K562 (cell line): ENCODE measurements around the gene PRM2. TPM values are rescaled to one million over a fixed set of nuclear protein-coding genes. Genes with fewer than 3 reads are reported as not detected.

ENCODE experiments used
- ATAC-seq: fragments of 200-7000 bp; cut with Tn5 transposase; 3 replicates; pipeline ENCODE4 v1.9.1; 2020; ENCODE audit warnings: moderate library complexity
- BruUV-seq: library from RNA; stranded (reverse); fragments of 400-500 nt; replicated peaks from 2 replicates; lab custom pipeline; 2021; lab: Mats Ljungman, UMichigan
- CTCF ChIA-PET: fragments of 300-600 bp; formaldehyde crosslinking; extraction: SDS; loops from one replicate; lab custom pipeline; 2021; ENCODE audit warnings: low intra/inter-chr PET ratio; lab: Yijun Ruan, JAX
- POLR2A ChIA-PET: fragments of 300-600, 350-650 bp; sonication (Branson Sonifier 250); formaldehyde crosslinking; extraction: SDS; loops from one replicate; lab custom pipeline; 2021; ENCODE audit warnings: antibody characterized with exemption, inconsistent platforms; lab: Yijun Ruan, JAX
- DNase-seq, 4 experiments: peaks; one replicate each; pipeline versions ENCODE4 v3.0.0 to v3.0.0-alpha.2; 2011 to 2018; ENCODE audit warnings: low spot score in 3 of 4, mixed read lengths in 3 of 4; ENCODE audit errors: extremely low read depth in 1 of 4
- FAIRE-seq: peaks from 2 replicates; lab custom pipeline; 2011; peaks lifted over from hg19 to GRCh38; lab: Jason Lieb, UNC
- H2AFZ ChIP-seq: 2 replicates; pipeline ENCODE4 v1.6.0; 2011; ENCODE audit warnings: low read depth, low read length, control low read depth, inconsistent platforms
- H3K27ac ChIP-seq: fragments of 200-600 bp; 3 replicates; pipeline ENCODE4 v1.8.0; 2011; ENCODE audit warnings: low read depth, mild to moderate bottlenecking, control low read depth, inconsistent platforms, low read length, moderate library complexity, mixed read lengths; ENCODE audit errors: extremely low read depth
- H3K27me3 ChIP-seq, 2 experiments: fragments of 300-600 bp in 1 of 2; 2 replicates in 1 of 2; 3 replicates in 1 of 2; pipeline versions ENCODE4 v1.6.0 to v1.8.0; 2011; ENCODE audit warnings: inconsistent platforms in 2 of 2, low read length in 2 of 2, mild to moderate bottlenecking in 1 of 2, mixed read lengths in 1 of 2, moderate library complexity in 1 of 2; ENCODE audit not compliant: control insufficient read depth in 2 of 2, insufficient read depth in 2 of 2
- H3K36me3 ChIP-seq: fragments of 300-600 bp; 3 replicates; pipeline ENCODE4 v1.8.0; 2011; ENCODE audit warnings: mild to moderate bottlenecking, low read length, inconsistent platforms; ENCODE audit not compliant: control insufficient read depth, insufficient read depth
- H3K4me1 ChIP-seq, 2 experiments: fragments of 200-600 bp in 1 of 2; replicated peaks in 1 of 2; 2 replicates in 1 of 2; 3 replicates in 1 of 2; pipeline versions ENCODE4 v1.5.1 to v1.8.0; 2011; ENCODE audit warnings: inconsistent platforms in 2 of 2, low read length in 2 of 2, mild to moderate bottlenecking in 1 of 2, mixed read lengths in 1 of 2, moderate library complexity in 1 of 2; ENCODE audit not compliant: control insufficient read depth in 2 of 2, insufficient read depth in 2 of 2
- H3K4me2 ChIP-seq: 2 replicates; pipeline ENCODE4 v1.6.1; 2011; ENCODE audit warnings: low read length, control low read depth, inconsistent platforms, mixed read lengths; ENCODE audit not compliant: insufficient read depth
- H3K4me3 ChIP-seq: fragments of 200-600 bp; sonication (generic), shearing (Covaris generic); 2 replicates; pipeline ENCODE4 v1.5.1; 2016; ENCODE audit warnings: control low read depth, inconsistent platforms
- H3K79me2 ChIP-seq: fragments of 200-600 bp; 3 replicates; pipeline ENCODE4 v1.8.0; 2011; ENCODE audit warnings: low read length, inconsistent platforms; ENCODE audit not compliant: control insufficient read depth, insufficient read depth
- H3K9ac ChIP-seq, 2 experiments: 2 replicates each; pipeline versions ENCODE4 v1.6.0 to v1.6.1; 2011; ENCODE audit warnings: low read depth in 2 of 2, low read length in 2 of 2, control low read depth in 1 of 2, inconsistent platforms in 1 of 2, mild to moderate bottlenecking in 1 of 2, mixed read lengths in 1 of 2; ENCODE audit not compliant: insufficient read depth in 1 of 2
- H3K9me1 ChIP-seq: one replicate; pipeline ENCODE4 v1.6.0; 2011; ENCODE audit warnings: inconsistent platforms, mild to moderate bottlenecking, low read length, moderate library complexity; ENCODE audit not compliant: control insufficient read depth, insufficient read depth
- H3K9me3 ChIP-seq: replicated peaks from 2 replicates; pipeline ENCODE4 v1.5.1; 2011; ENCODE audit warnings: low read depth, low read length, inconsistent platforms; ENCODE audit not compliant: control insufficient read depth, insufficient read depth
- H4K20me1 ChIP-seq: replicated peaks from 2 replicates; pipeline ENCODE4 v1.6.1; 2011; ENCODE audit warnings: low read length, inconsistent platforms, mixed read lengths; ENCODE audit not compliant: control insufficient read depth, insufficient read depth
- CAMTA2 ChIP-seq: fragments of 250-450 bp; sonication (Bioruptor Pico); conservative IDR thresholded peaks from 2 replicates; pipeline ENCODE4 v1.5.1; 2022
- FOXA3 ChIP-seq, 2 experiments: fragments of 450-650 bp in 1 of 2; sonication (generic) in 1 of 2; formaldehyde crosslinking; IDR thresholded peaks in 1 of 2; conservative IDR thresholded peaks in 1 of 2; 2 replicates each; pipeline versions ENCODE4 v1.4.0 to v1.8.0; 2020 to 2022; ENCODE audit warnings: mild to moderate bottlenecking in 2 of 2, missing genetic modification reagents in 1 of 2
- HDGF ChIP-seq: fragments of 450-650 bp; IDR thresholded peaks from 2 replicates; pipeline ENCODE4 v1.6.1; 2016
- ILF3 ChIP-seq: fragments of 450-650 bp; IDR thresholded peaks from 2 replicates; pipeline ENCODE4 v1.6.1; 2018; ENCODE audit warnings: antibody characterized with exemption, mild to moderate bottlenecking, moderate library complexity, borderline replicate concordance
- KAT8 ChIP-seq: fragments of 450-650 bp; IDR thresholded peaks from 2 replicates; pipeline ENCODE4 v1.6.1; 2016; ENCODE audit warnings: low read depth, mild to moderate bottlenecking
- MAFF ChIP-seq: IDR thresholded peaks from 2 replicates; pipeline ENCODE4 v1.6.1; 2012; ENCODE audit warnings: low read length, improper control_type of control experiment
- NFIC ChIP-seq: fragments of 450-650 bp; IDR thresholded peaks from 2 replicates; pipeline ENCODE4 v1.6.1; 2017; ENCODE audit warnings: mild to moderate bottlenecking, inconsistent platforms
- NFIX ChIP-seq: fragments of 250-450 bp; sonication (Bioruptor Pico); IDR thresholded peaks from 2 replicates; pipeline ENCODE4 v1.4.0; 2020; ENCODE audit warnings: low read depth, mild to moderate bottlenecking, moderate library complexity
- NRF1 ChIP-seq, 2 experiments: fragments of 450-650 bp; IDR thresholded peaks in 1 of 2; conservative IDR thresholded peaks in 1 of 2; 2 replicates each; pipeline ENCODE4 v1.6.1; 2014; ENCODE audit warnings: mild to moderate bottlenecking in 2 of 2
- PTTG1 ChIP-seq: fragments of 450-650 bp; IDR thresholded peaks from 2 replicates; pipeline ENCODE4 v1.6.1; 2016; ENCODE audit warnings: low read depth, mild to moderate bottlenecking, missing genetic modification characterization, missing compliant biosample characterization
- RBM25 ChIP-seq: fragments of 200-400 bp; formaldehyde crosslinking; IDR thresholded peaks from 2 replicates; pipeline ENCODE4 v1.6.1; 2018; ENCODE audit warnings: low read length, low read depth, moderate library complexity; ENCODE audit not compliant: severe bottlenecking
- SMAD1 ChIP-seq: fragments of 150-350 bp; IDR thresholded peaks from 2 replicates; pipeline ENCODE4 v1.6.1; 2014; ENCODE audit warnings: low read length, low read depth; ENCODE audit not compliant: partially characterized antibody
- SMAD4 ChIP-seq: fragments of 250-450 bp; sonication (Bioruptor Pico); conservative IDR thresholded peaks from 2 replicates; pipeline ENCODE4 v1.8.0; 2021; ENCODE audit warnings: inconsistent platforms, mild to moderate bottlenecking, moderate library complexity
- SP2 ChIP-seq: IDR thresholded peaks from 2 replicates; pipeline ENCODE4 v1.6.1; 2011; ENCODE audit warnings: mild to moderate bottlenecking, low read depth, low read length, moderate library complexity; ENCODE audit not compliant: poor library complexity, severe bottlenecking; ENCODE audit errors: extremely low read depth
- TSC22D4 ChIP-seq: fragments of 450-650 bp; IDR thresholded peaks from 2 replicates; pipeline ENCODE4 v1.6.1; 2016; ENCODE audit warnings: missing genetic modification characterization, missing biosample characterization, control low read depth
- YY1 ChIP-seq, 3 experiments: IDR thresholded peaks; 2 replicates each; pipeline ENCODE4 v1.6.1; 2011; ENCODE audit warnings: low read length in 2 of 3, mild to moderate bottlenecking in 2 of 3, moderate library complexity in 2 of 3, borderline replicate concordance in 1 of 3, control low read depth in 1 of 3, low read depth in 1 of 3; ENCODE audit not compliant: insufficient read depth in 3 of 3, insufficient replicate concordance in 2 of 3, control insufficient read depth in 1 of 3, insufficient read length in 1 of 3; ENCODE audit errors: extremely low read depth in 1 of 3
- ZKSCAN8 ChIP-seq: fragments of 200-800 bp; sonication (Bioruptor generic); IDR thresholded peaks from 2 replicates; pipeline ENCODE4 v1.6.1; 2016; ENCODE audit warnings: missing genetic modification characterization, missing compliant biosample characterization
- WGBS: fragments of 100-300 bp; shearing (Covaris generic); methylation state at CpG from one replicate; pipeline ENCODE4 v1.1.6; 2016; ENCODE audit warnings: low coverage, mixed read lengths; ENCODE audit not compliant: insufficient coverage; ENCODE audit errors: missing lambda C conversion rate; 5-methylcytosine and 5-hydroxymethylcytosine counted together
- in situ Hi-C: fragments of 300-500 bp; cut with MboI; formaldehyde crosslinking; loops from 4 replicates; pipeline ENCODE4 v1.15.0; 2018; ENCODE audit warnings: inconsistent platforms, mixed read lengths
- intact Hi-C: fragments of 100-400 bp; cut with micrococcal nuclease; formaldehyde crosslinking; loops from 2 replicates; pipeline ENCODE4 v1.14.2; 2022
- polyA plus RNA-seq, 8 experiments: library from polyadenylated mRNA; depleted of rRNA in 4 of 8; stranded (reverse) in 5 of 8; unstranded in 3 of 8; fragments of >200 nt; fragmentation: Nextera tagmentation in 2 of 8; fragmentation: Illumina TruSeq in 1 of 8; extraction: Ambion mirVana in 2 of 8; extraction: Trizol in 1 of 8; gene quantifications; 2 replicates each; pipeline versions ENCODE4 v1.2.1 to v1.2.3, GENCODE V29; 2011 to 2014; ENCODE audit warnings: inconsistent platforms in 1 of 8, missing spikeins in 1 of 8
- total RNA-seq, 7 experiments: library from RNA; depleted of rRNA in 6 of 7; stranded (reverse); fragments of >200 nt in 6 of 7; fragmentation: Illumina TruSeq in 2 of 7; extraction: Trizol in 2 of 7; gene quantifications; 2 replicates each; pipeline versions ENCODE4 v1.2.1 to v1.2.3, GENCODE V29; 2011 to 2021; ENCODE audit warnings: low replicate concordance in 1 of 7

Gene PRM2
- total and polyA plus RNA-seq, 9 of the 15 experiments (the other 6 are each of a cell fraction or from before 2014, with no cell fraction given) = not detected

DNA sequence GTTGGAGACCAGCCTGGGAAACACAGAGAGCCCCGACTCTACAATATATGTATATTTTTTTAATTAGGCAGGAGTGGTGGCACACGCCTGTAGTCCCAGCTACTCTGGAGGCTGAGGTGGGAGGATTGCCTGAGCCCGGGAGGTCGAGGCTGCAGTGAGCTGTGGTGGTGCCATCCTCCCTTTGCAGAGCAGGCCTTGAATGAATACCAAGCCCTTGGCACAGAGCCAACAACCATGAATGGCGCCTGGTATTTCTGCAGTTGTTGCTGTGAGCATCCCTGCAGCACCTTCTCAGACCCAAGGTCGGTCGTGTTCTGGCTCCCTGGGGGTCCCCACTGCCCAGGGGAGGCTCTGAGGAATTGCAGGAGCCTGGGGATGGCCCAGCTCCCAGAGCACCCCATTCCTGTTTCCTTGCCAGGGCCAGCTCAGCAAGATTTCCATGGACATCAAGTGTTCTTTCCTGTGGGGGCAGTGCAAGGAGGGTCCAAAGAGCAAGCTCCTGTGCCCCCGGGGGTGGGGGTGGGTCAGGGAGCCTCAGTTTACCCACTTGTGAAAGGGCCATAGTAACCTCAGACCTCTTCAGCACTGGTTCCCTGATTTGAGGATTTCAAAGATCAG lies 43.4 kb upstream of the PRM2 start:
- FAIRE-seq = no peak
- peaks cover 2% of the 10 kb centered on the region; the same call in 1 of the 2 replicates for H3K9me3 ChIP-seq
- H3K36me3 ChIP-seq = no peaks in the 10 kb centered on the region
- 11% methylated on average over 8 of the region's 8 CpGs for WGBS
- DNase-seq = peak in 1 of 4 experiments; percentile 29
- H3K4me2 ChIP-seq = no peak overlapping the region
- H3K79me2 ChIP-seq = no peaks in the 10 kb centered on the region
- no peaks in the 10 kb centered on the region for H4K20me1 ChIP-seq
- H3K27me3 ChIP-seq = no peaks in the 10 kb centered on the region; a peak in 1 of 5 replicates
- no peak overlapping the region for H3K4me3 ChIP-seq
- in situ Hi-C loops = no loop called here
- BruUV-seq = no TSS peak
- H3K9ac ChIP-seq = no peak overlapping the region
- peaks cover 0 to 9% of the 10 kb centered on the region in 2 experiments; a peak in 2 of 5 replicates for H3K4me1 ChIP-seq
- H3K9me1 ChIP-seq = no peaks in the 10 kb centered on the region
- TF ChIP-seq SMAD1 (peak; percentile 78), NFIC (peak; percentile 99), ILF3 (no peak), NFIX (peak; percentile 90)
- TF ChIP-seq, all 486 proteins: peak for 3
- intact Hi-C loops = no loop called here
- ChIA-PET CTCF (no interaction called here), POLR2A (interaction anchor here (0.6 to 1.1 kb wide), 2 partner anchors 21 kb away, joined by 3 to 5 read pairs; no protein-coding TSS in a partner anchor)
- Histone ChIP-seq H3K27ac (no peak overlapping the region), H2AFZ (no peak overlapping the region)
- ATAC-seq = no peak

DNA sequence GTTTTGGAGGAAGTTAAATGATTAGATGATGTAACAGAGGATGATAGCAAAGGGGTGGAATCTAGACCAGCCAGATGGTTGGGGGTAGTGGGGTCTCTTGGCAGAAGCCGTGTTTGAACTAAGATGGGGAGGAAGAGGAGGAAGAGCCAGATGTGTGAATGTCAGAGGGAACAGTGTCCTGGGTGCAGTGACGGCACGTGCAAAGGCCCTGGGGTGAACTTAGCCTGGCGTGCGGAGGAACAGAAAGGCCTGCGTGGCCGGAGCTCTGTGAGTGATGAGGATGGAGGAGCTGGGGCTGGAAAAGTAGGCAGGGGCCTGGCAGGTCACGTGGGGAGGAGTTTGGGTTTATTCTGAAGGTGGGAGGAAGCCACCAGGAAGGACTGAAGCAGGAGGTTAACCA lies 42.5 kb upstream of the PRM2 start:
- Histone ChIP-seq H3K9ac (no peak overlapping the region), H3K9me3 (peaks cover 2% of the 10 kb centered on the region; the same call in 1 of the 2 replicates), H3K4me2 (no peak overlapping the region), H3K4me3 (no peak overlapping the region), H3K36me3 (no peaks in the 10 kb centered on the region), H3K27me3 (no peaks in the 10 kb centered on the region), H3K4me1 (peaks cover 0 to 9% of the 10 kb centered on the region in 2 experiments; a peak in 2 of 5 replicates), H2AFZ (no peak overlapping the region), H3K9me1 (no peaks in the 10 kb centered on the region), H4K20me1 (no peaks in the 10 kb centered on the region), H3K79me2 (no peaks in the 10 kb centered on the region), H3K27ac (no peak overlapping the region)
- CTCF ChIA-PET = no interaction called here
- 53% methylated on average over 8 of the region's 8 CpGs for WGBS
- no peak for DNase-seq
- POLR2A ChIA-PET = interaction anchor here (1.1 kb wide), 1 partner anchor 21 kb away, joined by 3 read pairs; no protein-coding TSS in a partner anchor
- intact Hi-C loops = no loop called here
- no peak for ATAC-seq
- FAIRE-seq = no peak
- in situ Hi-C loops = no loop called here
- BruUV-seq = no TSS peak
- no peak for TF ChIP-seq KAT8
- TF ChIP-seq RBM25 = peak; percentile 28
- TF ChIP-seq SP2 = no peak
- no peak for TF ChIP-seq MAFF
- no peak for TF ChIP-seq FOXA3 (CRISPR knock-in tag; conservative IDR thresholded peaks at IDR 0.05 in 1 of 2, IDR thresholded peaks at IDR 0.05 in 1 of 2)
- TF ChIP-seq NRF1 (conservative IDR thresholded peaks at IDR 0.05 in 1 of 2, IDR thresholded peaks at IDR 0.05 in 1 of 2) = no peak
- no peak for TF ChIP-seq HDGF
- no peak for TF ChIP-seq PTTG1 (tag)
- no peak for TF ChIP-seq TSC22D4 (tag)
- no peak for TF ChIP-seq ZKSCAN8 (CRISPR knock-in tag)
- TF ChIP-seq SMAD4 (CRISPR knock-in tag) = no peak
- no peak for TF ChIP-seq YY1 (IDR thresholded peaks at IDR 0.05; ENCODE audit: borderline replicate concordance in 1 of 3, control insufficient read depth in 1 of 3, extremely low read depth in 1 of 3, insufficient read depth in 3 of 3, insufficient read length in 1 of 3, insufficient replicate concordance in 2 of 3, low read depth in 1 of 3, low read length in 2 of 3)
- no peak for TF ChIP-seq CAMTA2 (CRISPR knock-in tag)
